Activated naive CD8-positive, alpha-beta T cell treated with anti-CD3 and anti-CD28 coated beads for 36 hours (primary cell): ENCODE measurements around the gene CACNA1H. TPM values are rescaled to one million over a fixed set of nuclear protein-coding genes. Genes with fewer than 3 reads are reported as not detected.
"Not testable (repeated sequence)": the region's sequence is repeated elsewhere in the genome, so short reads cannot be mapped to it uniquely, and the experiment has no call there.

Experiments
- DNase-seq: peaks from one replicate; pipeline ENCODE4 v3.0.0; 2021
- H3K27ac Mint-ChIP-seq: one replicate; pipeline ENCODE4 v1.8.0; 2022; ENCODE audit warnings: mild to moderate bottlenecking, moderate library complexity, mixed read lengths
- H3K27me3 Mint-ChIP-seq: one replicate; pipeline ENCODE4 v1.8.0; 2022; ENCODE audit warnings: mild to moderate bottlenecking, mixed read lengths
- H3K36me3 Mint-ChIP-seq: one replicate; pipeline ENCODE4 v1.8.0; 2021; ENCODE audit warnings: mild to moderate bottlenecking, mixed read lengths
- H3K4me1 Mint-ChIP-seq: one replicate; pipeline ENCODE4 v1.8.0; 2021; ENCODE audit warnings: mixed read lengths
- H3K4me3 Mint-ChIP-seq: one replicate; pipeline ENCODE4 v1.8.0; 2022; ENCODE audit warnings: mild to moderate bottlenecking, moderate library complexity, mixed read lengths
- H3K9me3 Mint-ChIP-seq: one replicate; pipeline ENCODE4 v1.8.0; 2022; ENCODE audit warnings: mixed read lengths
- total RNA-seq, 2 experiments: library from RNA; stranded (reverse); gene quantifications; one replicate each; pipeline ENCODE4 v1.2.3, GENCODE V29; 2021

Gene CACNA1H
- total RNA-seq, 2 experiments from 2014 or later: 0.32 to 0.35 TPM

DNA sequence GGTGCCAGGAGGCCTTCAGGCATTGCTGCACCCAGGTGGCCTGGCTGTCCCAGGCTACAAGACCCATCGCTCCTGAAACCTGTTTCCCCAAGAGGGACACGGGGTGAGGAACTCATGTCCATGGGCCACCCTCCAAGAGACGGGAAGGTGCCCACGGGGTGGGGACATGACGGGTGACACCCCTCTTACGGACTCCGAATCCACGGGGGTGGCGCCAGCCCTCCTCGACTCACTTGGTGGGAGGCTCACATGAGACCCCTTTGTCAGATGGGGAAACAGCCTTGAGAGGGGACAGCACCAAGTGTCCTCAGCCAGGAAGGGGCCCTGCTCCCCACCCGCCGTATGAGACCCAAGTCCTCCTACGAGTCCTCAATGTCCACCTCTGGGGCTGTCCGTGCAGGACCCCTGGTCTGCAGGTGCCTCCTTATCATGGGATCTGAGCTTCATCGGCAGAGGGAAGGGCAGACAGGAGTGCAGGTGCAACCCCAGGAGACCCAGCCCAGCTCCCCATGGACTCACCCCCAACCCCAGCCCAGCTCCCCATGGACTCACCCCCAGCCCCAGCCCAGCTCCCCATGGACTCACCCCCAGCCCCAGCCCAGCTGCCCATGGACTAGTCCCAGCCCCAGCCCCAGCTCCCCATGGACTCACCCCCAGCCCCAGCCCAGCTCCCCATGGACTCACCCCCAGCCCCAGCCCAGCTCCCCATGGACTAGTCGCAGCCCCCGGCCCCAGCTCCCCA lies 77.7 kb downstream of the CACNA1H start:
- not testable (repeated sequence) for H3K4me1 Mint-ChIP-seq, H3K9me3 Mint-ChIP-seq

DNA sequence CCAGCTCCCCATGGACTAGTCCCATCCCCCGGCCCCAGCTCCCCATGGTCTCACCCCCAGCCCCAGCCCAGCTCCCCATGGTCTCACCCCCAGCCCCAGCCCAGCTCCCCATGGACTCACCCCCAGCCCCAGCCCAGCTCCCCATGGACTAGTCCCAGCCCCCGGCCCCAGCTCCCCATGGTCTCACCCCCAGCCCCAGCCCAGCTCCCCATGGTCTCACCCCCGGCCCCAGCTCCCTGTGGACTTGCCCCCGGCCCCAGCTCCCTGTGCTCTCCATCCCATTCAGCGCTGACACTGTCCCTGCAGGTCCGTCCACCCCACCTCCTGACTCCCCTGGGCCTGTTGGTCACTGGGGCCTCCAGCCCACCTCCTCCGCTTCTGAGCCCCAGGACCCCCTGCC lies 78.4 kb downstream of the CACNA1H start:
- not testable (repeated sequence) for DNase-seq, H3K27ac Mint-ChIP-seq, H3K36me3 Mint-ChIP-seq, H3K4me1 Mint-ChIP-seq, H3K4me3 Mint-ChIP-seq, H3K27me3 Mint-ChIP-seq, H3K9me3 Mint-ChIP-seq

More for the DNA sequence above, 77.7 kb downstream of the CACNA1H start:
- H3K4me3 Mint-ChIP-seq, H3K27ac Mint-ChIP-seq, H3K36me3 Mint-ChIP-seq, DNase-seq, H3K27me3 Mint-ChIP-seq: not testable (repeated sequence)

DNA sequence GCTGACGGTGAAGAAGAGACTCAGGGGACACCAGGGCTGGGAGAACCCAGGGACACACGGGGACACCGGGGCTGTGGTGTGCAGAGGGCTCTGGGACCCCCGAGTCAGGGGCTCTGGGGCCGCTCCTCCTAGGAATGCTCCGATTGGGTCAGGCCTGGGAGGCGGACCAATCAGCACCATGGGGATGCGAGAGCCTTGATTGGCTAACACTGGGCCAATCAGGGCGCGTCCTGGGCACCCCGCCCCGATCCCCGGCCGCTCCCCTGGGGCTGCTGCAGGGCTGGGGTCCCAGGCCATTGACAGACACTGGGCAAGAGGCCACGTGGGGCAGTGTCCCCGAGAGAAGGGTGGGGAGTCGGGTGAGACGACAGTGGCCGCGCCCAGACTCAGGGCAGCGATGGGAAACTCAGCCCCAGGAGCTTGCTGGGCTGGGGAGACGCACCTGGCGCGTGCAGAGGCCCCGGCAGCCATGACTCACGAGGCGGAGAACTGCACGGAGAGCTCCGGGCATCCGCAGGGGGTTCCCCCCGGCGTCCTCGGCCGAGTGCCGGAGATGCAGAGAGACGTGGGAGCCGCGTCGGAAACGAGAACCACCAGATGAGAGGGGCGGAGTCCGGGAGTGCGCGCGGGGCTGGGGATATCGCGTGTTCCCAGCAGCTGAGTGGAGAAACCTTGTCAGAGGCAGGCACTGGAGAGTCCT lies 79.3 kb downstream of the CACNA1H start:
- H3K4me1 Mint-ChIP-seq, H3K36me3 Mint-ChIP-seq, H3K27me3 Mint-ChIP-seq, H3K4me3 Mint-ChIP-seq, H3K9me3 Mint-ChIP-seq, H3K27ac Mint-ChIP-seq, DNase-seq: not testable (repeated sequence)

DNA sequence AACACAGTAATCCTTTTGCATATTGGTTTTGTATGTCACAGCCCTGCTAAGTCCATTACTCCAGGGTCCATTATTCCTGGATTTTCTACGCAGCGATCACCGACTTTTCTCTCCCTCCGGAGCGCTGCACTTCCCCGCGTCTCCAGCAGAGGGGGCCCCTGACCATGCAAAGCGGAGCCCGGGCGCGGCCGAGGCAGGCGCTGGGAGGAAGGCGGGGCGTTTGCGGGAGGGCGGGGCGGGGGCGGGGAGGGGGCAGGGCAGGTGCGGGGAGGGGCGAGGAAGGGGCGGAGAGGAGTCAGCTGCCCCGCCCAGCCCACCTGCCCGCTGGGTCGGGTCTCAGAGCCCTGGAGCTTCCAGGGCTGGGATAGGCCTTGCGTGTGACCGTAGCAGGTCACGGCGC lies 83.8 kb downstream of the CACNA1H start:
- not testable (repeated sequence) for H3K4me3 Mint-ChIP-seq, DNase-seq, H3K4me1 Mint-ChIP-seq, H3K36me3 Mint-ChIP-seq, H3K27me3 Mint-ChIP-seq, H3K9me3 Mint-ChIP-seq, H3K27ac Mint-ChIP-seq

- H3K27me3 Mint-ChIP-seq: peaks cover 5% of the 10 kb centered on the region
- H3K36me3 Mint-ChIP-seq: no peaks in the 10 kb centered on the region
- H3K27ac Mint-ChIP-seq: no peak overlapping the region
- H3K9me3 Mint-ChIP-seq: no peaks in the 10 kb centered on the region
- H3K4me1 Mint-ChIP-seq: no peaks in the 10 kb centered on the region
- no peak overlapping the region for H3K4me3 Mint-ChIP-seq
- no peak for DNase-seq
These were observed 85.1 kb downstream of the CACNA1H start for GRCh38 chr16:1237990-1238389.

DNA sequence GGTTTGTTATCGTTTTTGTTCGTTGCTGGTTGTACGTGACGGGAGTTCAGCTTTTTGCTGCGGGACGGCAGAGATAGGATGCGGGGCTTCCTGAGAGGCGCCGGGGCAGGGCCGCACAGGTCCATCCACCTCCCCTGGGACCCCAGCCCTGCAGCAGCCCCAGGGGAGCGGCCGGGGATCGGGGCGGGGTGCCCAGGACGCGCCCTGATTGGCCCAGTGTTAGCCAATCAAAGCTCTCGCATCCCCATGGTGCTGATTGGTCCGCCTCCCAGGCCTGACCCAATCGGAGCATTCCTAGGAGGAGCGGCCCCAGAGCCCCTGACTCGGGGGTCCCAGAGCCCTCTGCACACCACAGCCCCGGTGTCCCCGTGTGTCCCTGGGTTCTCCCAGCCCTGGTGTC lies 86.0 kb downstream of the CACNA1H start:
- not testable (repeated sequence) for H3K27me3 Mint-ChIP-seq, H3K9me3 Mint-ChIP-seq, DNase-seq, H3K36me3 Mint-ChIP-seq, H3K27ac Mint-ChIP-seq, H3K4me1 Mint-ChIP-seq, H3K4me3 Mint-ChIP-seq

GRCh38 chr16:1239575-1239974 lies 86.7 kb downstream of the CACNA1H start:
- not testable (repeated sequence) for DNase-seq, H3K27me3 Mint-ChIP-seq, H3K4me1 Mint-ChIP-seq, H3K27ac Mint-ChIP-seq, H3K4me3 Mint-ChIP-seq, H3K36me3 Mint-ChIP-seq, H3K9me3 Mint-ChIP-seq

DNA sequence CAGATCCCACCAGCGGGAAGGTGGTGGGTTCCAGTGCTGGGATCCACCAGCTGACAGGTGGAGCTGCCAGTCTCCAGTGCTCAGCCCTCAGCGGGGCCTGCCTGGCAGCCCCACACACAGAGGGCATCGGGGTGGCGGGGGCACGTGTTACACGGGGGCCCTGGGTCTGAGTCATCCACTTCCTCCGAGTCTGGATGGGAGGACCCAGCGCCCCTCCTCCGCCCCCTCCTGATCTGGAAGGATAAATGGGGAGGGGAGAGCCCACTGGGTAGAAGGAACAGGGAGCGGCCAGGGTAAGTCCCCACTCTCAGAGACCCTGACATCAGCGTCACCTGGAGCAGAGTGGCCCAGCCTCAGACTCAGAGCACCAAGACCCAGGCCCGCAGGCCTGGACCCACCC lies 87.5 kb downstream of the CACNA1H start, which contains the start of gene TPSAB1:
TPSAB1 (plus strand) TSS at position 270 of the 400 bp plus-strand sequence. CDS start 234 bp downstream, outside the sequence.
- H3K9me3 Mint-ChIP-seq, H3K27ac Mint-ChIP-seq, H3K36me3 Mint-ChIP-seq, H3K4me3 Mint-ChIP-seq, H3K4me1 Mint-ChIP-seq, DNase-seq: not testable (repeated sequence)
- peaks cover 12% of the 10 kb centered on the region for H3K27me3 Mint-ChIP-seq

DNA sequence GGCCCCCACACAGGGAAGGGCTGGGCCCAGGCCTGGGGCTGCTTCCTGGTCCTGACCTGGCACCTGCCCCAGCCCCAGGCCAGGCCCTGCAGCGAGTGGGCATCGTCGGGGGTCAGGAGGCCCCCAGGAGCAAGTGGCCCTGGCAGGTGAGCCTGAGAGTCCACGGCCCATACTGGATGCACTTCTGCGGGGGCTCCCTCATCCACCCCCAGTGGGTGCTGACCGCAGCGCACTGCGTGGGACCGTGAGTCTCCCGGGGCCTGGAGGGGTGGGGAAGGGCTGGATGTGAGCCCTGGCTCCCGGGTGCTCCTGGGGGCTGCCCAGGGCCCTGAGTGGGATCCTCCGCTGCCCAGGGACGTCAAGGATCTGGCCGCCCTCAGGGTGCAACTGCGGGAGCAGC lies 88.2 kb downstream of the CACNA1H start:
- DNase-seq, H3K4me3 Mint-ChIP-seq, H3K36me3 Mint-ChIP-seq, H3K9me3 Mint-ChIP-seq, H3K4me1 Mint-ChIP-seq, H3K27ac Mint-ChIP-seq: not testable (repeated sequence)
- peaks cover 17% of the 10 kb centered on the region for H3K27me3 Mint-ChIP-seq

DNA sequence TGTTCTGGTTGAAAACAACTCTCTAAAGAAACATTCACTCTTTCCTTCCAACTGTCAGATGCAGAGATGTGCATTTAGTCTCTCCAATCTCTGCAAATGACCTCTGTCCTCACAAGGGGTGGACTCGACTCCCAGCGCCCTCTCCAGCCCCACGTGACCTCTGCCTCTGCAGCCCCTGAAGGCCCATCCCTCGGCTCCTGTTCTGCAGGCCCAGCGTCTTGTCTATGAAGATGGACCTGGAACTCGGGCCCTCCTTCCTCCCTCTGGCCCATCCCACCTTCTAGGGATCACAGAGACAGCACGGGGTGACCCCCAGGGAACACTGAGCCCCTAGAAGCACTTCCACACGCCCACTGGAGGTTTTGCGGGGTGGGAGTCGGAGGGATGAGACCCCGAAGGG lies 90.5 kb downstream of the CACNA1H start:
- H3K9me3 Mint-ChIP-seq, H3K4me1 Mint-ChIP-seq, H3K36me3 Mint-ChIP-seq, H3K27ac Mint-ChIP-seq, DNase-seq, H3K4me3 Mint-ChIP-seq: not testable (repeated sequence)
- H3K27me3 Mint-ChIP-seq: peaks cover 24% of the 10 kb centered on the region

DNA sequence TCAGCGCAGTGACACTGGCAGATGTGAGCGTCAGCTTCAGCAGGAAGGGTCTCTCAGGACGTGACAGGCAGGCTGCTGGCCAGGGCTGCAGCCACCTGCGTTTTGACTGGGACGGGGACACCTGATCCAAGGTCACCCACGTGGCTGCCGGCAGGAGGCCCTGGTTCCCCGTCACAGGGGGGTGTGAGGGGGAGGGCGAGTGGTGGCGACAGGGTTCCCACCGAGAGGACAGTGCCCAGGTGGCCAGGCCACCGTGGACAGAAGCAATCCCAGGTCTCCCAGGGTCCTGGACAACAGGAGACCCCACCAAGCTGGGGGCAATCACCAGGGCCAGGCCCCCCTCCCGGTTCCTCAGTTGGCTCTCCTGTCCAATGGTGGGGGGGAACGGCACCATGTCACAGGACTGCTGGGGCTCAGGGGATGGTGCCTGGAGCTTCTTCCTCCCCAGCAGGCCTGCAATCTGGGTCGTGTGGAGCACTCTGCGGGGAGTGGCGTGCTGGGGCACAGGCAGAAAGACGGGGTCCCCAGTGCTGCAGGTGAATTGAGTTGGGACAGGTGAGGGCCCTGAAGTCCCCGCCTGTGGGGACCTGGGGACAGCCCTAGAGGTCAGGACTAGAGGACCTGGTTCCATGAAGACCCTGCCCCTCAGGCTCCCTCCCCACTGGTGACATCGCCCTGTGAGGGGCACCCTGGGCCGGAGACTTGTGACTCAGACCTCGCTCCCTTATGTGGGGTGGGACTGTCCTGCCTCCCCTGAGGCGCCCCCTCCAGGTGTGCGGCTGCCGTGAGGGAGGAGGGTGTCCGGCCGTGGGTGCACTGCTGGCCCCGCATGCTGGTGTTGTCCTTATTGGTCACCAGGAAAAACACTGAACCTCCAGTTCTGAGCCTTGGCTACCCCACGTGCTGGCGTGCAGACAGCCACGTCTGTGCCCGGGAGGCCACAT lies 91.3 kb downstream of the CACNA1H start:
- not testable (repeated sequence) for H3K36me3 Mint-ChIP-seq, H3K9me3 Mint-ChIP-seq, H3K4me1 Mint-ChIP-seq, H3K27ac Mint-ChIP-seq, DNase-seq, H3K4me3 Mint-ChIP-seq
- peaks cover 24% of the 10 kb centered on the region for H3K27me3 Mint-ChIP-seq

DNA sequence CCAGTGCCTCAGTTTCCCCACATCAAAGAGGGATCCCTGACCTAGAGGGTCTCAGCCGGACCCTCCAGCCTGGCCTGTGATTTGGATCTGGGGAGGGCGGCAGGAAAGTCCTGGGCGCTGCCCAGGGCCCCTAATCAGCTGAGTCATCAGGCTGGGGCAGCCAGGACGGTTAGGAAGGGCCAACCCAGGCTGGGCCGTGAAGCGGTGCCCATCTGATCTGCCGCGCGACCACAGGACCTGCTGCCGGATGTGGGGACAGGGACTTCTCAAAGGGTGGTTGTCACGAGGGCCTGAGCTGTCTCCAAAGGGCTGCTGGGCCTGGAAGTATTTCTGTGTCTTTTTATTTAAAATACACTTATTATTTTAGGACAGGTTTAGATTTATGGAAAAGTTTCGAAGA lies 92.0 kb downstream of the CACNA1H start:
- H3K27ac Mint-ChIP-seq: no peak overlapping the region
- H3K4me1 Mint-ChIP-seq: no peaks in the 10 kb centered on the region
- no peak overlapping the region for H3K4me3 Mint-ChIP-seq

GRCh38 chr16:1245452-1246020 lies 92.6 kb downstream of the CACNA1H start:
- Mint-ChIP-seq H3K9me3 (no peaks in the 10 kb centered on the region), H3K4me3 (no peak overlapping the region), H3K36me3 (no peaks in the 10 kb centered on the region), H3K4me1 (no peaks in the 10 kb centered on the region), H3K27me3 (peaks cover 24% of the 10 kb centered on the region), H3K27ac (no peak overlapping the region)
- no peak for DNase-seq

More for the DNA sequence above, 92.0 kb downstream of the CACNA1H start:
- peaks cover 24% of the 10 kb centered on the region for H3K27me3 Mint-ChIP-seq
- H3K36me3 Mint-ChIP-seq: no peaks in the 10 kb centered on the region
- no peaks in the 10 kb centered on the region for H3K9me3 Mint-ChIP-seq
- DNase-seq: no peak

DNA sequence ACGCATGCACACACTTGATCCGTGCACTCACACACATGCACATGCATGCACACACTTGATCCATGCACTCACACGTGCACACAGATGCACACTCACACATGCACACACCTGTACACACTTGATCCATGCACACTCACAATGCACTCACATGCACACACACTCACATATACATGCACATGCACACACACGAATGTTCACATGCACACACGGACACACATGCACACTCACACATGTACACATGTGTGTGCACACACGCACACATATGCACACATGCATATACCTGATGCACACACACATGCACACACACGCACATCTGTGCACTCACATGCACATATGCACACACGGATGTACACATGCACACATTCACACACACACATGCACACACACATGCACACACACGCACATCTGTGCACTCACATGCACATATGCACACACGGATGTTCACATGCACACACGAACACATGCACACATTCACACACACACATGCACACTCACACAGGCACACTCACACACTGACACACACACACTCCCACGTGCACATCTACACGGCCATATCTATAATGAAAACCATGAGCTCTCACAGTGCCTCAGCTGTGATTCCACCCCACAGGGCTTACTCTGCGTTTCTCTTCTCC lies 95.1 kb downstream of the CACNA1H start:
- H3K27ac Mint-ChIP-seq, H3K9me3 Mint-ChIP-seq, DNase-seq, H3K4me3 Mint-ChIP-seq, H3K36me3 Mint-ChIP-seq, H3K4me1 Mint-ChIP-seq: not testable (repeated sequence)
- H3K27me3 Mint-ChIP-seq: peaks cover 24% of the 10 kb centered on the region
